HEK293 (cell line): ENCODE measurements around the gene ABLIM2.

Experiments used
- CTCF ChIA-PET: fragments of 350-600 bp; formaldehyde crosslinking; extraction: SDS; loops from one replicate; lab custom pipeline; 2021; ENCODE audit warnings: antibody characterized with exemption; lab: Yijun Ruan, JAX
- POLR2A ChIA-PET: fragments of 300-600 bp; formaldehyde crosslinking; extraction: SDS; loops from one replicate; lab custom pipeline; 2020; ENCODE audit warnings: antibody characterized with exemption, inconsistent platforms; lab: Yijun Ruan, JAX
- H3K27ac ChIP-seq: fragments of 200-500 bp; sonication (Bioruptor generic); 2 replicates; pipeline ENCODE4 v1.5.1; 2014; ENCODE audit warnings: low read depth, low read length, control low read depth, inconsistent platforms; ENCODE audit errors: extremely low read depth
- H3K36me3 ChIP-seq, 2 experiments: fragments of 200-500 bp in 1 of 2; sonication (Bioruptor generic) in 1 of 2; 1 replicate in 1 of 2; 2 replicates in 1 of 2; pipeline ENCODE4 v1.5.1; 2014 to 2017; ENCODE audit warnings: inconsistent platforms in 2 of 2, low read length in 2 of 2; ENCODE audit not compliant: control insufficient read depth in 2 of 2, insufficient read depth in 1 of 2
- H3K4me1 ChIP-seq: fragments of 200-500 bp; sonication (Bioruptor generic); 2 replicates; pipeline ENCODE4 v1.5.1; 2014; ENCODE audit warnings: mild to moderate bottlenecking, low read length, inconsistent platforms; ENCODE audit not compliant: control insufficient read depth, insufficient read depth
- H3K4me3 ChIP-seq: 2 replicates; pipeline ENCODE4 v1.5.1; 2011; ENCODE audit warnings: low read depth, mild to moderate bottlenecking, control low read depth, low read length, moderate library complexity
- H3K9me3 ChIP-seq: fragments of 200-500 bp; sonication (Bioruptor generic); 2 replicates; pipeline ENCODE4 v1.5.1; 2014; ENCODE audit warnings: low read depth, low read length, inconsistent platforms; ENCODE audit not compliant: control insufficient read depth, insufficient read depth
- EGR2 ChIP-seq: fragments of 450-650 bp; formaldehyde crosslinking; IDR thresholded peaks from 2 replicates; pipeline ENCODE4 v1.5.1; 2016; ENCODE audit warnings: low read depth, missing biosample characterization, missing genetic modification characterization
- GLIS2 ChIP-seq: fragments of 450-650 bp; formaldehyde crosslinking; IDR thresholded peaks from 2 replicates; pipeline ENCODE4 v1.5.1; 2016; ENCODE audit warnings: missing biosample characterization, missing genetic modification characterization
- IKZF3 ChIP-seq: fragments of 450-650 bp; IDR thresholded peaks from 2 replicates; pipeline ENCODE4 v1.5.0; 2018; ENCODE audit warnings: missing biosample characterization, mild to moderate bottlenecking, missing genetic modification characterization, moderate library complexity
- KLF9 ChIP-seq: fragments of 450-650 bp; formaldehyde crosslinking; IDR thresholded peaks from 2 replicates; pipeline ENCODE4 v1.5.1; 2016; ENCODE audit warnings: missing biosample characterization, missing genetic modification characterization, low read depth
- SALL2 ChIP-seq: fragments of 450-650 bp; formaldehyde crosslinking; IDR thresholded peaks from 2 replicates; pipeline ENCODE4 v1.5.0; 2017; ENCODE audit warnings: missing biosample characterization, mild to moderate bottlenecking, missing genetic modification characterization, borderline replicate concordance
- ZBTB26 ChIP-seq: fragments of 450-650 bp; formaldehyde crosslinking; optimal IDR thresholded peaks from 2 replicates; pipeline ENCODE3; 2016; ENCODE audit warnings: missing biosample characterization, mild to moderate bottlenecking, missing genetic modification characterization
- ZNF112 ChIP-seq: fragments of 450-650 bp; formaldehyde crosslinking; IDR thresholded peaks from 2 replicates; pipeline ENCODE4 v1.5.0; 2017; ENCODE audit warnings: missing biosample characterization, missing genetic modification characterization
- ZNF19 ChIP-seq: fragments of 450-650 bp; formaldehyde crosslinking; IDR thresholded peaks from 2 replicates; pipeline ENCODE4; 2016; ENCODE audit warnings: missing biosample characterization, missing genetic modification characterization, low read depth
- ZNF2 ChIP-seq: fragments of 450-650 bp; formaldehyde crosslinking; IDR thresholded peaks from 2 replicates; pipeline ENCODE4 v1.5.1; 2016; ENCODE audit warnings: missing biosample characterization, missing genetic modification characterization
- ZNF514 ChIP-seq: fragments of 450-650 bp; formaldehyde crosslinking; IDR thresholded peaks from 2 replicates; pipeline ENCODE4 v1.5.1; 2016; ENCODE audit warnings: missing biosample characterization, missing genetic modification characterization
- ZNF544 ChIP-seq: fragments of 450-650 bp; formaldehyde crosslinking; IDR thresholded peaks from 2 replicates; pipeline ENCODE4 v1.5.0; 2017; ENCODE audit warnings: missing biosample characterization, missing genetic modification characterization
- ZNF561 ChIP-seq: fragments of 450-650 bp; IDR thresholded peaks from 2 replicates; pipeline ENCODE4 v1.5.1; 2018; ENCODE audit warnings: missing biosample characterization, missing genetic modification characterization, borderline replicate concordance
- TF ChIP-seq, protein P1 (sequence below): fragments of 450-650 bp; formaldehyde crosslinking; IDR thresholded peaks from 2 replicates; pipeline ENCODE4 v1.5.1; 2016; ENCODE audit warnings: missing biosample characterization, missing genetic modification characterization
- TF ChIP-seq, protein P2 (sequence below): fragments of 450-650 bp; formaldehyde crosslinking; IDR thresholded peaks from 2 replicates; pipeline ENCODE4 v1.5.1; 2016; ENCODE audit warnings: missing biosample characterization, missing genetic modification characterization, low read depth
- TF ChIP-seq, protein P3 (sequence below): fragments of 450-650 bp; formaldehyde crosslinking; IDR thresholded peaks from 2 replicates; pipeline ENCODE4 v1.5.1; 2016; ENCODE audit warnings: missing biosample characterization, missing genetic modification characterization
- TF ChIP-seq, protein P4 (sequence below): fragments of 450-650 bp; formaldehyde crosslinking; IDR thresholded peaks from 2 replicates; pipeline ENCODE4 v1.5.1; 2017; ENCODE audit warnings: missing biosample characterization, missing genetic modification characterization

Gene ABLIM2

GRCh38 chr4:8109406-8110065 is 49.1 kb downstream of the ABLIM2 start (continued):
- TF ChIP-seq ZNF561 (tag by site-specific recombination) = no peak

GRCh38 chr4:8108991-8109390 is 49.6 kb downstream of the ABLIM2 start:
- H3K27ac ChIP-seq = no peak overlapping the region
- ChIA-PET CTCF (no interaction called here), POLR2A (no interaction called here)
- no peak overlapping the region for H3K4me3 ChIP-seq
- H3K36me3 ChIP-seq = no peaks in the 10 kb centered on the region
- H3K9me3 ChIP-seq = no peaks in the 10 kb centered on the region
- no peaks in the 10 kb centered on the region for H3K4me1 ChIP-seq
- TF ChIP-seq, protein P1, sequence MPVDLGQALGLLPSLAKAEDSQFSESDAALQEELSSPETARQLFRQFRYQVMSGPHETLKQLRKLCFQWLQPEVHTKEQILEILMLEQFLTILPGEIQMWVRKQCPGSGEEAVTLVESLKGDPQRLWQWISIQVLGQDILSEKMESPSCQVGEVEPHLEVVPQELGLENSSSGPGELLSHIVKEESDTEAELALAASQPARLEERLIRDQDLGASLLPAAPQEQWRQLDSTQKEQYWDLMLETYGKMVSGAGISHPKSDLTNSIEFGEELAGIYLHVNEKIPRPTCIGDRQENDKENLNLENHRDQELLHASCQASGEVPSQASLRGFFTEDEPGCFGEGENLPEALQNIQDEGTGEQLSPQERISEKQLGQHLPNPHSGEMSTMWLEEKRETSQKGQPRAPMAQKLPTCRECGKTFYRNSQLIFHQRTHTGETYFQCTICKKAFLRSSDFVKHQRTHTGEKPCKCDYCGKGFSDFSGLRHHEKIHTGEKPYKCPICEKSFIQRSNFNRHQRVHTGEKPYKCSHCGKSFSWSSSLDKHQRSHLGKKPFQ (tag by site-specific recombination) = no peak
- TF ChIP-seq, protein P2, sequence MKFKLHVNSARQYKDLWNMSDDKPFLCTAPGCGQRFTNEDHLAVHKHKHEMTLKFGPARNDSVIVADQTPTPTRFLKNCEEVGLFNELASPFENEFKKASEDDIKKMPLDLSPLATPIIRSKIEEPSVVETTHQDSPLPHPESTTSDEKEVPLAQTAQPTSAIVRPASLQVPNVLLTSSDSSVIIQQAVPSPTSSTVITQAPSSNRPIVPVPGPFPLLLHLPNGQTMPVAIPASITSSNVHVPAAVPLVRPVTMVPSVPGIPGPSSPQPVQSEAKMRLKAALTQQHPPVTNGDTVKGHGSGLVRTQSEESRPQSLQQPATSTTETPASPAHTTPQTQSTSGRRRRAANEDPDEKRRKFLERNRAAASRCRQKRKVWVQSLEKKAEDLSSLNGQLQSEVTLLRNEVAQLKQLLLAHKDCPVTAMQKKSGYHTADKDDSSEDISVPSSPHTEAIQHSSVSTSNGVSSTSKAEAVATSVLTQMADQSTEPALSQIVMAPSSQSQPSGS (tag by site-specific recombination) = no peak
- no peak for TF ChIP-seq ZBTB26 (tag by site-specific recombination)
- no peak for TF ChIP-seq SALL2 (tag by site-specific recombination)

- POLR2A ChIA-PET = no interaction called here
- H3K4me1 ChIP-seq = no peaks in the 10 kb centered on the region
- TF ChIP-seq ZNF112 (tag by site-specific recombination) (no peak), IKZF3 (tag by site-specific recombination) (no peak), ZNF2 (tag by site-specific recombination) (no peak), ZNF19 (no peak)
- TF ChIP-seq, protein P2 (tag by site-specific recombination) = no peak
- TF ChIP-seq, all 188 proteins: peak for 0
Measured at GRCh38 chr4:8108261-8108660, 50.4 kb downstream of the ABLIM2 start.

GRCh38 chr4:8107146-8107657 is 51.4 kb downstream of the ABLIM2 start:
- H3K27ac ChIP-seq = no peak overlapping the region
- POLR2A ChIA-PET = no interaction called here
- no peaks in the 10 kb centered on the region for H3K36me3 ChIP-seq
- CTCF ChIA-PET = no interaction called here
- H3K4me1 ChIP-seq = no peaks in the 10 kb centered on the region
- H3K9me3 ChIP-seq = no peaks in the 10 kb centered on the region
- no peak overlapping the region for H3K4me3 ChIP-seq
- TF ChIP-seq ZNF514 (tag by site-specific recombination) = no peak
- TF ChIP-seq ZBTB26 (tag by site-specific recombination) = no peak
- no peak for TF ChIP-seq KLF9
- no peak for TF ChIP-seq GLIS2 (tag by site-specific recombination)
- no peak for TF ChIP-seq EGR2 (tag by site-specific recombination)
- TF ChIP-seq, protein P3, sequence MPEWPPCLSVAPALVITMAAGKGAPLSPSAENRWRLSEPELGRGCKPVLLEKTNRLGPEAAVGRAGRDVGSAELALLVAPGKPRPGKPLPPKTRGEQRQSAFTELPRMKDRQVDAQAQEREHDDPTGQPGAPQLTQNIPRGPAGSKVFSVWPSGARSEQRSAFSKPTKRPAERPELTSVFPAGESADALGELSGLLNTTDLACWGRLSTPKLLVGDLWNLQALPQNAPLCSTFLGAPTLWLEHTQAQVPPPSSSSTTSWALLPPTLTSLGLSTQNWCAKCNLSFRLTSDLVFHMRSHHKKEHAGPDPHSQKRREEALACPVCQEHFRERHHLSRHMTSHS = no peak
- no peak for TF ChIP-seq ZNF544 (tag by site-specific recombination)
- TF ChIP-seq, protein P4, sequence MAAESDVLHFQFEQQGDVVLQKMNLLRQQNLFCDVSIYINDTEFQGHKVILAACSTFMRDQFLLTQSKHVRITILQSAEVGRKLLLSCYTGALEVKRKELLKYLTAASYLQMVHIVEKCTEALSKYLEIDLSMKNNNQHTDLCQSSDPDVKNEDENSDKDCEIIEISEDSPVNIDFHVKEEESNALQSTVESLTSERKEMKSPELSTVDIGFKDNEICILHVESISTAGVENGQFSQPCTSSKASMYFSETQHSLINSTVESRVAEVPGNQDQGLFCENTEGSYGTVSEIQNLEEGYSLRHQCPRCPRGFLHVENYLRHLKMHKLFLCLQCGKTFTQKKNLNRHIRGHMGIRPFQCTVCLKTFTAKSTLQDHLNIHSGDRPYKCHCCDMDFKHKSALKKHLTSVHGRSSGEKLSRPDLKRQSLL (tag by site-specific recombination) = no peak

More at GRCh38 chr4:8108261-8108660, 50.4 kb downstream of the ABLIM2 start:
- no peaks in the 10 kb centered on the region for H3K9me3 ChIP-seq
- CTCF ChIA-PET = no interaction called here
- no peak overlapping the region for H3K4me3 ChIP-seq
- no peaks in the 10 kb centered on the region for H3K36me3 ChIP-seq
- H3K27ac ChIP-seq = no peak overlapping the region
